AG20443 (cell line): ENCODE measurements around the gene THBS3.
A peak's percentile ranks its signal among the peaks of the same experiment; 100 is the strongest.
"Not testable (repeated sequence)": the region's sequence is repeated elsewhere in the genome, so short reads cannot be mapped to it uniquely, and the experiment has no call there.

Experiments used
- DNase-seq: peaks from one replicate; pipeline ENCODE4 v3.0.0; 2012; ENCODE audit warnings: low spot score, mixed read lengths

THBS3 gene

GRCh38 chr1:155206891-155207805, 549 bp downstream of the THBS3 start:
- peak; percentile 73 for DNase-seq

DNA sequence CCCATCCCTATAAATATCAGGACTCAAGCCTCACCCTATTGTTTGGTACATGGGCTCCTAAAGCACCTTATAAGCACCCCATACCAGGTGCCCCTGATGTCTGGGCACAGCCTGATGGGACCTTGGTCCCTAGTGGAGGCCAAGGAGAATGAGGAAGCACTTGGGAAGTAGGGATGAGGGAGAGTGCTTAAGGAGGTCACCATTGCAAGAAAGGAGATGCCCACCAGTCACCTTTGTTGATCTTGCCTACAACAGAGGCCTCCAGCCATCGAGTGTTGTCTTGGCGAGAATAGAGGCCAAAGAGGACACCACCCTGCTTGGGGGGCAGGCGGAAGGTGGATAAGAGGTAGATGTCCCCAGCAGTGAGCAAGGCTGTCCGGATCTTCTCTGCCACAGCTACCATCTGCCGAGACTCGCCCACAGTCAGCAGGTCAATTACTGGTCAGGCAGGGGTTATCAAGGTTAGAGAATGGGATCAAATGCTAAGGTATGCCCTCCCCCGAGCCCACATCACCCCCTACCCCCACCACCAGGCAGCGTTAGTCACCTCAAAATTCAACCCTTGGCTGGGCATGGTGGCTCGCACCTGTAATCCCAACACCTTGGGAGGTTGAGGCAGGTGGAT, 1.6 kb downstream of the THBS3 start:
- DNase-seq: no peak

- no peak for DNase-seq
Measured at GRCh38 chr1:155205035-155205434, 2.7 kb downstream of the THBS3 start.

GRCh38 chr1:155202731-155203515, 4.8 kb downstream of the THBS3 start:
- DNase-seq: no peak

DNA sequence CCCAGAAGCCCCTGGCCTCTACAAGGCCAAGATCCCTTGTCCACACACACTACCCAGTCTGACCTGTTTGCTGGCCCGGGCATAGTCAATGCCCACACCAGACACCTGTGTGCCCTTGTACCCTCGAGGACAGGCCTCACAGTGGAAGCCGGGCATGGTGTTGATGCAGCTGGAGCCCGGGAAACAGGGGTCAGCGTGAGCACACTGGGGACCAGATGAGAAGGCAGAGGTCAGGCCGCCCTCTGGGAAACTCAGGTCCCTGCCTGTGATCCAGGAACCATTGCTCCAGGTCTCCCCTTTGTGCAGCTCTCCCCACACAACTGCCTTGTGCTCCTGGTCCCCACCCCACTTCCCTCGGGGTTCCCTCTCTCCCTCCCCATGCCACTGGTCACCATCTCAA, 5.5 kb downstream of the THBS3 start:
- DNase-seq: no peak

- DNase-seq: no peak
Measured at GRCh38 chr1:155200920-155201319, 6.8 kb downstream of the THBS3 start.

DNA sequence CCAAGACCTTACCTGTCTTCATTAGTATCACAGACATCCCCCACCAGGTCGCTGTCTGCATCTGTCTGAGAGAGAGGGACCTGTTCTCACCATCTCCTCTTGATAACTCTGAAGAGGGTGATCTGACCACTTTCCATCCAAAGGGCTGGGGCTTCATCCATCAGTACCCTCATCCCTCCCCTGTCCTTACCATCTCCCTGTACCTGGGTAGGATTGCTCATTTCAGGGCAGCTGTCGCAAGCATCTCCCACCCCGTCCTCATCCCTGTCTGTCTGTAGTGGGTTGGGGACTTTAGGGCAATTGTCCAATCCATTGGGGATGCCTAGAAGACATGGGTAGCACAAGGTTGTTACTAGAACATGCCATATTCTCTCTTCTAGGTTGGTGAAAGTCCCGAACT, 7.9 kb downstream of the THBS3 start:
- no peak for DNase-seq

GRCh38 chr1:155198547-155198906, 9.2 kb downstream of the THBS3 start:
- DNase-seq: no peak

GRCh38 chr1:155197901-155198546, 9.7 kb downstream of the THBS3 start:
- no peak for DNase-seq

DNA sequence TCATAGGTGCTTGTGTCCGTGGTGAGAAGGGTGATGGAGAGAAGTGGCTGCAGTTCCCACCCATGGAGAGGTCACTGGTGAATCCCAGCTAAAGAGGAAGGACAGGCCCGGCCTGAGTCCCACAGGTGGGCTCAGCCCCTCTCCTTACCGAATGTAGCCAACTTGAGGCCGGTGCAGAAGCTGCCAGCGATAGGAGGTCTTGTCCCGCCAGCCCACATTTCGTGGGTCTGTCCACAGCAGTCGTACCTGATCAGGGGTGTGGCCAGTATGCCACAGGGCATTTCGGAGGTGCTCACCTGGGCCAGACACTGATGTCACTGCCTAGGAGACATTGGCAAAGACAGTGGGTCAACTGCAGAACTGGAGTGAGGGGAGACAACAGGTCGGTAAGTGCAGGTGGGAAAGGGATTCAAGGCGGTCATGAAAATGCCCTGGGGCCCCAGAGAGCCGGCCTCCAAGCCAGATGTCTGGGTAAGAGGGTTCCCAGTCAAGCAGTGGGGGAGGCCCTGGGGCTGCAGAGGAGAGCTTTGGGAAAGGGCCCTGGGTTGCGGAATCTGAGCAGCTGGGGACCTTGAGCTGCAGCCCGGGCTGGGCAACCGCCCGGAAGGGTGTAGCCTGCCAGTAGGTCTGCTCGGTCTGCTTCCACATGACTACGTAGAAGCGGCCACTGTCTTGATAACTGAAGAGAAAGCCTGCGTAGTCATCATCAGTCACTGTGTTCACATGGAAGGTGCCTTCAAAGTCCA, 10.6 kb downstream of the THBS3 start:
- DNase-seq: no peak

- no peak for DNase-seq
Measured at GRCh38 chr1:155196103-155196892, 11.4 kb downstream of the THBS3 start.

GRCh38 chr1:155195201-155196102, 12.2 kb downstream of the THBS3 start:
- peak; percentile 32 for DNase-seq

- DNase-seq: not testable (repeated sequence)
Measured at GRCh38 chr1:155193991-155194240, 13.8 kb downstream of the THBS3 start.

DNA sequence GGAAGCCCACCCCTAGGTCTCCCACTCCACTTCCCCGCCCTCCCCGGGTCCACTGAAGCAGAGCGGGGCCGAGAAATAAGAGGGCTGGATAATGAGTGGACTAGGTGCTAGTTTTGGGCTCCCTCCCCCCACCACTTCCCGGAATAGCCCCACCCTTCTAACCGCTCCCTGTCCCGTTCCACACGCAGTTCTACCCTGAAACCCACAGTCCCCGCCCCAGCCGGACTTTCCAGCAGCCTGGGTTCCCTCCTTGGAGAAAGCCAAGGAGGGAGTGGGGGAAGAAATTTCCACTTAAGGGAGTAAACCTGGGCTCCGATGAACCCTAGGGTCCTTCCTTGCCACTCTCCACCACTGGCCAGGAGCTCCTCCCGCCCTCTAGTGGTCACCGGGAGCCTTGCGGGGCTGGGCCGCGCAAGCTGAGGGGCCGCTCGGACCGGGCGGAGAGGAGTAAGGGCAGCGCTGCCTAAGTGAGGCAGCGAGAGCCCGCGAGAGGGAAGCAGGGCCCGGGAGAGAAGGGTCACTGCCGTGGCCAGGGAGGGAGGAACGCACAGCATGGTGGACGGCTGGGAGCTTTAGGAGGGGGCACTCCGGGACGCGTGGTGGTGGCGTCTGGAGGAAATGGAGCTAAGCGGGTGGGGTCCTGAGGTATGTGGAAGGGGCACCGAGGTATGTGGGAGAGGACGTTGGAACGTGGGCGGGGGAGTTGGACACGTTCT, 14.3 kb downstream of the THBS3 start:
- DNase-seq: peak; percentile 89

DNA sequence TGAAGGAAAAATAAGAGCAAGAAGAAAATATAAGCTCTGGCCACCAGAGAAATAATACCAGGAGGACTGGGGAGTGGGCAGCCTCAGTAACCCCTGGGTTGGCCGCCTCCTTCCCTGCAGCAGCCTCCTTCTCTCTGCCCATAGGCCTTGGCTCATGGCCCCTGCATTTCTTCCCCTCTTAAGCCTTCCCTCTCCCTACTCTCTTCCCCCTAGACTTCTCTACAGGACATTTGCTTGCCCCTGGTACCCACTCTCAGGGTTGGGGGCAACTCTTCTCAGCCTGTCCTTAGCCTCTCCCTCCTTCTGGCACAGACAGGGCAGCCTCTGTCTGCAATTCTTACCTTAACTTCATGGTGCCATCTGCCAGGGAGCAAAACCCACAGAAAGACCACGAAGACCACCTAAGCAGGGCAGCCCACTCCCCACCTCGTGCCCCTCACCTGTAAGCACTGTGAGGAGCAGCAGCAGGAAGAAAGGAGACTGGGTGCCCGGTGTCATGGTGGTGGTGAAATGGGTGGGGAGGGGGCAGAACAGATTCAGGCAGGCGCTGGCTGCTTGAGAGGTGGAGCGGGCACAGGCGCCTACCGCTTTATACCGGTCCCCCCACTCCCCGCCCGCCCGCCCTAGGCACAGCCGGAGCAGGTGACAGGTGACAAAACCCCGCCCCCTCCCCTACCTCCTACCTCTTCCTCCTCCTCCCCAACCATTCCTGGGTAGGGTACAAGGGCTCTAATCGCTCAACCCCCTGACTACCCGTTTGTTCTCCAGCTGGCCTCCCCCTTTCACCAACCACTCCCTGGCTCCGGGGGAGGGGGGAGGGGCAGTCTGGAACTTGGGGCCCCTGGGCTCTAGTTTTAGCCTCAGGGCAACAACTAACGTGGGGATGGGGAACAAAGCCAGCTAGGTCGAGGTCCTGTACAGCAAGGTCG, 15.1 kb downstream of the THBS3 start:
- no peak for DNase-seq

DNA sequence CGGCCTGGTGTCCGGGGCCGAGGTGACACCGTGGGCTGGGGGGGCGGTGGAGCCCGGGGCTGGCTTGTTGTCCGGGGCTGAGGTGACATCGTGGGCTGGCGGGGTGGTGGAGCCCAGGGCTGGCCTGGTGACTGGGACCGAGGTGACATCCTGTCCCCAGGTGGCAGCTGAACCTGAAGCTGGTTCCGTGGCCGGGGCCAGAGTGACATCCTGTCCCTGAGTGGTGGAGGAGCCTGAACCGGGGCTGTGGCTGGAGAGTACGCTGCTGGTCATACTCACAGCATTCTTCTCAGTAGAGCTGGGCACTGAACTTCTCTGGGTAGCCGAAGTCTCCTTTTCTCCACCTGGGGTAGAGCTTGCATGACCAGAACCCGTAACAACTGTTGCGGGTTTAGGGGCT, 15.8 kb downstream of the THBS3 start:
- no peak for DNase-seq

- not testable (repeated sequence) for DNase-seq
Measured at GRCh38 chr1:155189926-155190325, 17.8 kb downstream of the THBS3 start.

DNA sequence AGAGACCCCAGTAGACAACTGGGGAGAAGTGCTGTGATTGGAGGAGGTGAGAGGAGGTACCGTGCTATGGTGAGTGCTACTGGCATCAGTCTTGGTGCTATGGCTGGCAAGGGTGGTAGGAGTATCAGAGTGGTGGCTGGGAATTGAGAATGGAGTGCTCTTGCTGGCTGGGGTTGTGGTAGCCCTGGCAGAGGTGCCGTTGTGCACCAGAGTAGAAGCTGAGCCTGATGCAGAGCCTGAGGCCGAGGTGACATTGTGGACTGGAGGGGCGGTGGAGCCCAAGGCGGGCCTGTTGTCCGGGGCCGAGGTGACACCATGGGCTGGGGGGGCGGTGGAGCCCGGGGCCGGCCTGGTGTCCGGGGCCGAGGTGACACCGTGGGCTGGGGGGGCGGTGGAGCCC, 19.4 kb downstream of the THBS3 start:
- no peak for DNase-seq
